ENCODE data around the gene HS3ST3A1.

HS3ST3A1 gene

GRCh38 chr17:13541032-13541480 is 60.7 kb downstream of the HS3ST3A1 start:
- no peak overlapping the region for H3K27ac ChIP-seq (ENCODE audit: low read depth, low read length)
- no peaks in the 10 kb centered on the region for H3K36me3 ChIP-seq (ENCODE audit: control insufficient read depth in 5 of 5, insufficient read depth in 5 of 5, low read length in 5 of 5)
- no peak overlapping the region for H3K9ac ChIP-seq (ENCODE audit: low read length in 5 of 5)
- H3K4me1 ChIP-seq (ENCODE audit: control insufficient read depth in 5 of 5, insufficient read depth in 5 of 5, low read length in 5 of 5), result peaks cover 0 to 2% (median 0%) of the 10 kb centered on the region in 5 donors
- H3K4me3 ChIP-seq (ENCODE audit: low read depth in 1 of 5, low read length in 5 of 5), result no peak overlapping the region
- H3K27me3 ChIP-seq (ENCODE audit: control insufficient read depth in 5 of 5, insufficient read depth in 4 of 5, low read length in 5 of 5), result no peaks in the 10 kb centered on the region
- H3K9me3 ChIP-seq (ENCODE audit: control insufficient read depth in 5 of 5, low read length in 5 of 5), result peaks cover 0 to 8% (median 4%) of the 10 kb centered on the region in 5 donors

GRCh38 chr17:13540546-13540945 is 61.2 kb downstream of the HS3ST3A1 start:
- H3K4me1 ChIP-seq (ENCODE audit: control insufficient read depth in 5 of 5, insufficient read depth in 5 of 5, low read length in 5 of 5), result peaks cover 0 to 2% (median 0%) of the 10 kb centered on the region in 5 donors
- no peaks in the 10 kb centered on the region for H3K27me3 ChIP-seq (ENCODE audit: control insufficient read depth in 5 of 5, insufficient read depth in 4 of 5, low read length in 5 of 5)
- H3K27ac ChIP-seq (ENCODE audit: low read depth, low read length), result no peak overlapping the region
- peaks cover 0 to 8% (median 4%) of the 10 kb centered on the region in 5 donors for H3K9me3 ChIP-seq (ENCODE audit: control insufficient read depth in 5 of 5, low read length in 5 of 5)
- no peak overlapping the region for H3K4me3 ChIP-seq (ENCODE audit: low read depth in 1 of 5, low read length in 5 of 5)
- no peaks in the 10 kb centered on the region for H3K36me3 ChIP-seq (ENCODE audit: control insufficient read depth in 5 of 5, insufficient read depth in 5 of 5, low read length in 5 of 5)
- no peak overlapping the region for H3K9ac ChIP-seq (ENCODE audit: low read length in 5 of 5)

DNA sequence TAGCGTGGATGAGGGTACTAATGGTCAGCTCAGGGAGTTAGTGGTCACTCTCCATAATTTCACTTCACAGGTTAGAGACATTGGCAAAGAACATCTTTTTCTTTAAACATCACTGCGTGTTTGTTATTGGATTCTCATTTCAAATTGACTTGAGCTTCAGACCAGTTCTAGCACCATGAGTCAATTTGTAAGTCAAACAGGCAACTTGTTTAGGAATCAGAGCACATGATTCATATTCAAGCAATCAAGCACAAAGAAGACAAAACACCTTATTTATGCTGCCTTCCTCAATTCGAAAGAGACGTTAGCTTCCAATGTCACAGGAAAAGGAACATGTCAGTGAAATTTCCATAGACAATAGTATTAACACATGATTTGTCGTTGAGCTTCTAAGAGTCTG is 62.3 kb downstream of the HS3ST3A1 start:
- Histone ChIP-seq H3K27me3 (ENCODE audit: control insufficient read depth in 5 of 5, insufficient read depth in 4 of 5, low read length in 5 of 5) (no peaks in the 10 kb centered on the region), H3K4me3 (ENCODE audit: low read depth in 1 of 5, low read length in 5 of 5) (no peak overlapping the region), H3K9me3 (ENCODE audit: control insufficient read depth in 5 of 5, low read length in 5 of 5) (peaks cover 5 to 13% (median 9%) of the 10 kb centered on the region in 5 donors), H3K27ac (ENCODE audit: low read depth, low read length) (no peak overlapping the region), H3K4me1 (ENCODE audit: control insufficient read depth in 5 of 5, insufficient read depth in 5 of 5, low read length in 5 of 5) (peaks cover 0 to 2% (median 0%) of the 10 kb centered on the region in 5 donors), H3K36me3 (ENCODE audit: control insufficient read depth in 5 of 5, insufficient read depth in 5 of 5, low read length in 5 of 5) (no peaks in the 10 kb centered on the region), H3K9ac (ENCODE audit: low read length in 5 of 5) (no peak overlapping the region)

DNA sequence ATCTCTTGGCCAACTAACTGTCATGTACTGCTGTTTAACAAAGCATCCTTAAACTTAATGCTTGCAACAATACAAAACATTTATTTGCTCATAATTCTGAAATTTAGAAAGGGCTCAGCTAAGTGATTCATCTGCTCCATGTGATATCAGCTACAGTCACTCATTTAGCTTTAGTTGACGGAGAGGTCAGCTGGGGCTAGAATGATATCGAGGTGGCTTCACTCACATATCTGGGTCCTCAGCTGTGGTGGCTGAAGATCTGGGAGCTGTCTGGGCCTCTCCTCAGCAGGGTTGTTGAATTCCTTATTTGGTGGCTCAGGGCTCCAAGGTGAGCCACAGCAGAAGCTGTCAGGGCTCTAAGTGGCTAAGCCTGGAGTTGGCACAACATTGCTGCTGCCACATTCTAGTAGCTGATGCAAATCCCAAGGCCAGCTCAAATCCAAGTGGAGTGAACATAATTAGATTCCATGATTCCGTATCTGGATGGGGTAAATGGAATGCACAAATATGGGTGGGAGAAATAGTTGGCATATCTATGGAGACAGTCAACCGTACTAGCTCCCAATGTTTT is 62.8 kb downstream of the HS3ST3A1 start:
- no peak overlapping the region for H3K27ac ChIP-seq (ENCODE audit: low read depth, low read length)

DNA sequence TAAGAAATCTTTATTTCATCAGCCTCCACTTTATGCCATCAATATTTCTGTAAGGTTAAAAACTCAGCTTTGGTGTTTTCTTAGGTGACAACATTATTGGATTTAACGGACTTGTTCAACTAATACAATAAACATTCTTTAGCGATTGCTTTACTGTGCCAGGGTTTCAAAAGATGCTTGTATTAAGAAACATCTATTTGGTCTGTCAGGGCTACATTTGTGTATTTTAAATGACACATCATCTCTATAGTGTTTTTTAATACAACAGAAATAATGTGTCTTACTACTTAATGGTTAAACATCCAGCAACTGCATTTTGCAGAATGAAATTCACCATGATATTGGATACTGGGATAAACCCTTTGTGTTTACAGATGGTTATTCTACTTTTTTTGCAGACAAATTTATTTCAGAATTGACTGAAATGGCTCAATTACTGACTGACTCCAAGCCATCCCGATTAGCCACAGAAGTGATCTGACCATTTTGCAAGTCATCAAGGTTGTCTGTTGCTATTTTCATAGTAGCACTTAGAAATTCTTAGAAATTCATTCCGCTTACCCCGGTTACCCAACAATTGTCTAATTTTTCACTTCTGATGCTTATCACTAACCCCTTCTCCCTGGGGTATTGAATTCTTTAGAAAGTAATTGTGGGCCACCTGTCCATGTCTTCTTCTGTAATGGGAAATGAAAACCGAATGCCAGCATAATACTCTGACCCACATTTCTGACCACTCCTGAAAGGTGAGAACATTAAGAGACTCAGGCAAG is 63.7 kb downstream of the HS3ST3A1 start:
- H3K9ac ChIP-seq (ENCODE audit: low read length in 5 of 5), result no peak overlapping the region
- no peaks in the 10 kb centered on the region for H3K36me3 ChIP-seq (ENCODE audit: control insufficient read depth in 5 of 5, insufficient read depth in 5 of 5, low read length in 5 of 5)
- H3K27ac ChIP-seq (ENCODE audit: low read depth, low read length), result no peak overlapping the region
- peaks cover 5 to 13% (median 9%) of the 10 kb centered on the region in 5 donors for H3K9me3 ChIP-seq (ENCODE audit: control insufficient read depth in 5 of 5, low read length in 5 of 5)
- H3K4me1 ChIP-seq (ENCODE audit: control insufficient read depth in 5 of 5, insufficient read depth in 5 of 5, low read length in 5 of 5), result peaks cover 0 to 2% (median 0%) of the 10 kb centered on the region in 5 donors
- H3K4me3 ChIP-seq (ENCODE audit: low read depth in 1 of 5, low read length in 5 of 5), result no peak overlapping the region
- no peaks in the 10 kb centered on the region for H3K27me3 ChIP-seq (ENCODE audit: control insufficient read depth in 5 of 5, insufficient read depth in 4 of 5, low read length in 5 of 5)

More for the DNA sequence above, 62.8 kb downstream of the HS3ST3A1 start:
- Histone ChIP-seq H3K4me3 (ENCODE audit: low read depth in 1 of 5, low read length in 5 of 5) (no peak overlapping the region), H3K36me3 (ENCODE audit: control insufficient read depth in 5 of 5, insufficient read depth in 5 of 5, low read length in 5 of 5) (no peaks in the 10 kb centered on the region), H3K9ac (ENCODE audit: low read length in 5 of 5) (no peak overlapping the region), H3K9me3 (ENCODE audit: control insufficient read depth in 5 of 5, low read length in 5 of 5) (peaks cover 5 to 13% (median 9%) of the 10 kb centered on the region in 5 donors), H3K27me3 (ENCODE audit: control insufficient read depth in 5 of 5, insufficient read depth in 4 of 5, low read length in 5 of 5) (no peaks in the 10 kb centered on the region), H3K4me1 (ENCODE audit: control insufficient read depth in 5 of 5, insufficient read depth in 5 of 5, low read length in 5 of 5) (peaks cover 0 to 2% (median 0%) of the 10 kb centered on the region in 5 donors)

GRCh38 chr17:13537167-13537731 is 64.5 kb downstream of the HS3ST3A1 start:
- H3K27ac ChIP-seq (ENCODE audit: low read depth, low read length), result no peak overlapping the region
- H3K4me1 ChIP-seq (ENCODE audit: control insufficient read depth in 5 of 5, insufficient read depth in 5 of 5, low read length in 5 of 5), result peaks cover 0 to 2% (median 0%) of the 10 kb centered on the region in 5 donors
- no peak overlapping the region for H3K9ac ChIP-seq (ENCODE audit: low read length in 5 of 5)
- peaks cover 5 to 13% (median 9%) of the 10 kb centered on the region in 5 donors for H3K9me3 ChIP-seq (ENCODE audit: control insufficient read depth in 5 of 5, low read length in 5 of 5)
- H3K36me3 ChIP-seq (ENCODE audit: control insufficient read depth in 5 of 5, insufficient read depth in 5 of 5, low read length in 5 of 5), result no peaks in the 10 kb centered on the region
- H3K4me3 ChIP-seq (ENCODE audit: low read depth in 1 of 5, low read length in 5 of 5), result no peak overlapping the region
- H3K27me3 ChIP-seq (ENCODE audit: control insufficient read depth in 5 of 5, insufficient read depth in 4 of 5, low read length in 5 of 5), result no peaks in the 10 kb centered on the region

DNA sequence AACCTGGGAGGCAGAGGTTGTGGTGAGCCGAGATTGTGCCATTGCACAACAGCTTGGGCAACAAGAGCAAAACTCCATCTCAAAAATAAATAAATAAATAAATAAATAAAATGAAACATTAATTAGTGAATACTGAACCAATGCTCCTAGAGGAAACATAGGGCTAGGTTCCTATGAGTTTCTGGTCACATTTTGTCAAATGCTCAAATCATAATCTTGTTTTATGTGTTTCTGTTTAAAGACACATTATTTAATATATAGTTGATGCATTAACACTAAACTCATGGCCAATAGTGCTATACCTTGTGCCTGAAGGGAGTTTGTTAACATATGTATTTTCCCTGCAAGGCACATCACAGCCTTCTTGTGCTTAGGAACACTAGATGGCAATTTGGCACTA is 66.8 kb downstream of the HS3ST3A1 start:
- Histone ChIP-seq H3K36me3 (ENCODE audit: control insufficient read depth in 5 of 5, insufficient read depth in 5 of 5, low read length in 5 of 5) (no peaks in the 10 kb centered on the region), H3K9ac (ENCODE audit: low read length in 5 of 5) (no peak overlapping the region), H3K4me1 (ENCODE audit: control insufficient read depth in 5 of 5, insufficient read depth in 5 of 5, low read length in 5 of 5) (no peaks in the 10 kb centered on the region), H3K27ac (ENCODE audit: low read depth, low read length) (no peak overlapping the region), H3K27me3 (ENCODE audit: control insufficient read depth in 5 of 5, insufficient read depth in 4 of 5, low read length in 5 of 5) (no peaks in the 10 kb centered on the region), H3K9me3 (ENCODE audit: control insufficient read depth in 5 of 5, low read length in 5 of 5) (peaks cover 5 to 13% (median 9%) of the 10 kb centered on the region in 5 donors), H3K4me3 (ENCODE audit: low read depth in 1 of 5, low read length in 5 of 5) (no peak overlapping the region)

GRCh38 chr17:13531721-13532120 is 70.0 kb downstream of the HS3ST3A1 start:
- H3K27me3 ChIP-seq (ENCODE audit: control insufficient read depth in 5 of 5, insufficient read depth in 4 of 5, low read length in 5 of 5), result peaks cover 0 to 2% (median 0%) of the 10 kb centered on the region in 5 donors
- no peak overlapping the region for H3K9ac ChIP-seq (ENCODE audit: low read length in 5 of 5)
- H3K9me3 ChIP-seq (ENCODE audit: control insufficient read depth in 5 of 5, low read length in 5 of 5), result peaks cover 5 to 12% (median 6%) of the 10 kb centered on the region in 5 donors
- H3K4me1 ChIP-seq (ENCODE audit: control insufficient read depth in 5 of 5, insufficient read depth in 5 of 5, low read length in 5 of 5), result no peaks in the 10 kb centered on the region
- no peak overlapping the region for H3K27ac ChIP-seq (ENCODE audit: low read depth, low read length)
- H3K4me3 ChIP-seq (ENCODE audit: low read depth in 1 of 5, low read length in 5 of 5), result no peak overlapping the region
- no peaks in the 10 kb centered on the region for H3K36me3 ChIP-seq (ENCODE audit: control insufficient read depth in 5 of 5, insufficient read depth in 5 of 5, low read length in 5 of 5)

DNA sequence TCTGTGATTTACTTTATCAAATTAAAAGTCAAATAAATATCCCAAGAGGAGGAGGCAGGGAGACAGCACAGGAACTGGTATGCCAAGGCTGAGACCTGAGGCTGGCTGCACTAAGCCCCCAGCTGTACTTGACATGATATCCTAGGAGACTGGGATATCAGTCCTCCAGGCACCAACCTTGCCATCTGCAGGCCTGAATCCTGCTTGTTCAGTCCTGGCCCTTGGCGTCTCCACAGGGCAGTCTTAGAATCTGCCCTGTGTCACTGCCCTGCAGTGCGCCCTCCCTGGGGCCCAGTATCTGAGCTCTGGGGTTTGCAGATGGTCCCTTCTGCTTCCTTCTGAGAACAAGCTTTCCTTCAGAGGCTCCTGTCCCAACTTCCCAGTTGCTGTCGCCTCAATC is 75.9 kb downstream of the HS3ST3A1 start:
- Histone ChIP-seq H3K27ac (ENCODE audit: low read depth, low read length) (no peak overlapping the region), H3K9ac (ENCODE audit: low read length in 5 of 5) (no peak overlapping the region), H3K9me3 (ENCODE audit: control insufficient read depth in 5 of 5, low read length in 5 of 5) (no peaks in the 10 kb centered on the region), H3K4me3 (ENCODE audit: low read depth in 1 of 5, low read length in 5 of 5) (no peak overlapping the region), H3K27me3 (ENCODE audit: control insufficient read depth in 5 of 5, insufficient read depth in 4 of 5, low read length in 5 of 5) (peaks cover 0 to 2% (median 0%) of the 10 kb centered on the region in 5 donors), H3K4me1 (ENCODE audit: control insufficient read depth in 5 of 5, insufficient read depth in 5 of 5, low read length in 5 of 5) (no peaks in the 10 kb centered on the region), H3K36me3 (ENCODE audit: control insufficient read depth in 5 of 5, insufficient read depth in 5 of 5, low read length in 5 of 5) (no peaks in the 10 kb centered on the region)

DNA sequence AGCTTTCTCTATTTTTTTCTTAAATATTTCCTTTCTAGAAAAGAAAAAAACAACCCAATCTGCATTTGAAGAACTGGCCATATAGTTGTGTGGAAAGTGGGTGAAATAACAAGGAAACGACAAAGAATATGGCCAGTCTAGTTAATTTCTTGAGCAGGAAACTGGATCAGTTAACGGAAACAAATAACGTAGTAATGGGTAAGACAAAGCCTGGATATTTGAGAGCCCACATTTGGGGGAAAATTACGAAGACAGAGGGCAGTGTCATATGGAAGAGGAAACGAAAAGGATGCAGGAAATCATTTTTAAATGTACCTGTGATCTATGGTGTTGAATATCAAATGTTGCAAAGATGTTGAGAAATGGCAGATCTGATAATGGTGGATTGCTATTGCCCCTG is 78.6 kb downstream of the HS3ST3A1 start:
- Histone ChIP-seq H3K4me1 (ENCODE audit: control insufficient read depth in 5 of 5, insufficient read depth in 5 of 5, low read length in 5 of 5) (no peaks in the 10 kb centered on the region), H3K9ac (ENCODE audit: low read length in 5 of 5) (no peak overlapping the region), H3K36me3 (ENCODE audit: control insufficient read depth in 5 of 5, insufficient read depth in 5 of 5, low read length in 5 of 5) (no peaks in the 10 kb centered on the region), H3K9me3 (ENCODE audit: control insufficient read depth in 5 of 5, low read length in 5 of 5) (peaks cover 0 to 4% (median 0%) of the 10 kb centered on the region in 5 donors), H3K27me3 (ENCODE audit: control insufficient read depth in 5 of 5, insufficient read depth in 4 of 5, low read length in 5 of 5) (peaks cover 0 to 2% (median 0%) of the 10 kb centered on the region in 5 donors), H3K4me3 (ENCODE audit: low read depth in 1 of 5, low read length in 5 of 5) (no peak overlapping the region), H3K27ac (ENCODE audit: low read depth, low read length) (no peak overlapping the region)

Data from subcutaneous abdominal adipose tissue (tissue), 5 donors.